K562 (cell line): Measurements from ENCODE around the gene SAMD11. TPM values are rescaled to one million over a fixed set of nuclear protein-coding genes. Genes with fewer than 3 reads are reported as not detected.

ENCODE experiments used
- CBX3 ChIP-seq, 2 experiments: IDR thresholded peaks; 1 replicate in 1 of 2; 2 replicates in 1 of 2; pipeline ENCODE4 v1.6.1; 2012; ENCODE audit warnings: inconsistent platforms in 2 of 2, low read length in 2 of 2, borderline replicate concordance in 1 of 2, control low read depth in 1 of 2
- CHD4 ChIP-seq: fragments of 200-600 bp; sonication (generic); IDR thresholded peaks from 3 replicates; pipeline ENCODE4 v1.6.1; 2012; ENCODE audit warnings: low read depth, mild to moderate bottlenecking, mixed read lengths, low read length, inconsistent platforms; ENCODE audit not compliant: insufficient read depth, insufficient replicate concordance, poor library complexity, severe bottlenecking
- CREB1 ChIP-seq, 2 experiments: sonication (generic) in 1 of 2; formaldehyde crosslinking in 1 of 2; IDR thresholded peaks; 2 replicates each; pipeline versions ENCODE4 v1.6.1 to v1.8.0; 2012 to 2022; ENCODE audit warnings: inconsistent platforms in 1 of 2, mild to moderate bottlenecking in 1 of 2, missing genetic modification reagents in 1 of 2, moderate library complexity in 1 of 2
- CREM ChIP-seq: IDR thresholded peaks from 2 replicates; pipeline ENCODE4 v1.6.1; 2014; ENCODE audit warnings: antibody characterized with exemption, low read depth
- LCOR ChIP-seq: sonication (generic); formaldehyde crosslinking; IDR thresholded peaks from 2 replicates; pipeline ENCODE4 v1.8.0; 2022; ENCODE audit warnings: mild to moderate bottlenecking, missing genetic modification reagents
- MAX ChIP-seq: sonication (generic); formaldehyde crosslinking; IDR thresholded peaks from 2 replicates; pipeline ENCODE4 v1.9.0; 2022; ENCODE audit warnings: mild to moderate bottlenecking, missing genetic modification reagents
- POLR2G ChIP-seq: fragments of 200-400 bp; formaldehyde crosslinking; IDR thresholded peaks from 2 replicates; pipeline ENCODE4 v1.6.1; 2017; ENCODE audit warnings: low read depth, mild to moderate bottlenecking, antibody characterized with exemption, low read length, moderate library complexity
- RBFOX2 ChIP-seq: fragments of 200-400 bp; formaldehyde crosslinking; IDR thresholded peaks from 2 replicates; pipeline ENCODE4 v1.6.1; 2017; ENCODE audit warnings: low read depth, mild to moderate bottlenecking, low read length, moderate library complexity
- SAP30 ChIP-seq: fragments of 200-600 bp; sonication (generic); IDR thresholded peaks from 2 replicates; pipeline ENCODE4 v1.6.1; 2012; ENCODE audit warnings: borderline replicate concordance, low read depth, mild to moderate bottlenecking, moderate library complexity, low read length, control low read depth, inconsistent platforms; ENCODE audit not compliant: insufficient read depth, poor library complexity, severe bottlenecking
- ZNF584 ChIP-seq: fragments of 200-800 bp; sonication (Bioruptor generic); IDR thresholded peaks from 2 replicates; pipeline ENCODE4 v1.6.1; 2016; ENCODE audit warnings: low read depth, mild to moderate bottlenecking, missing genetic modification characterization, missing compliant biosample characterization
- ZNF76 ChIP-seq: fragments of 250-450 bp; sonication (Bioruptor Pico); IDR thresholded peaks from 2 replicates; pipeline ENCODE4 v1.4.0; 2020; ENCODE audit warnings: mild to moderate bottlenecking, moderate library complexity, borderline replicate concordance
- polyA plus RNA-seq, 8 experiments: library from polyadenylated mRNA; depleted of rRNA in 4 of 8; stranded (reverse) in 5 of 8; unstranded in 3 of 8; fragments of >200 nt; fragmentation: Nextera tagmentation in 2 of 8; fragmentation: Illumina TruSeq in 1 of 8; extraction: Ambion mirVana in 2 of 8; extraction: Trizol in 1 of 8; gene quantifications; 2 replicates each; pipeline versions ENCODE4 v1.2.1 to v1.2.3, GENCODE V29; 2011 to 2014; ENCODE audit warnings: inconsistent platforms in 1 of 8, missing spikeins in 1 of 8
- total RNA-seq, 7 experiments: library from RNA; depleted of rRNA in 6 of 7; stranded (reverse); fragments of >200 nt in 6 of 7; fragmentation: Illumina TruSeq in 2 of 7; extraction: Trizol in 2 of 7; gene quantifications; 2 replicates each; pipeline versions ENCODE4 v1.2.1 to v1.2.3, GENCODE V29; 2011 to 2021; ENCODE audit warnings: low replicate concordance in 1 of 7
- TF ChIP-seq, protein P1 (sequence below), 2 experiments: fragments of 450-650 bp; conservative IDR thresholded peaks; 2 replicates each; pipeline ENCODE4 v1.6.1; 2017; ENCODE audit warnings: mild to moderate bottlenecking in 2 of 2, moderate library complexity in 2 of 2
- TF ChIP-seq, protein P2 (sequence below): sonication (generic); formaldehyde crosslinking; IDR thresholded peaks from 2 replicates; pipeline ENCODE4 v1.8.1; 2023; ENCODE audit warnings: mild to moderate bottlenecking, missing genetic modification reagents
- TF ChIP-seq, protein P3 (sequence below): IDR thresholded peaks from 2 replicates; pipeline ENCODE4 v1.6.1; 2014; ENCODE audit warnings: antibody characterized with exemption

SAMD11 gene
- total and polyA plus RNA-seq, 9 of the 15 experiments (the other 6 are each of a cell fraction or from before 2014, with no cell fraction given) = 0.07 to 0.82 (median 0.11) TPM; not detected in 2

- TF ChIP-seq, protein P1, sequence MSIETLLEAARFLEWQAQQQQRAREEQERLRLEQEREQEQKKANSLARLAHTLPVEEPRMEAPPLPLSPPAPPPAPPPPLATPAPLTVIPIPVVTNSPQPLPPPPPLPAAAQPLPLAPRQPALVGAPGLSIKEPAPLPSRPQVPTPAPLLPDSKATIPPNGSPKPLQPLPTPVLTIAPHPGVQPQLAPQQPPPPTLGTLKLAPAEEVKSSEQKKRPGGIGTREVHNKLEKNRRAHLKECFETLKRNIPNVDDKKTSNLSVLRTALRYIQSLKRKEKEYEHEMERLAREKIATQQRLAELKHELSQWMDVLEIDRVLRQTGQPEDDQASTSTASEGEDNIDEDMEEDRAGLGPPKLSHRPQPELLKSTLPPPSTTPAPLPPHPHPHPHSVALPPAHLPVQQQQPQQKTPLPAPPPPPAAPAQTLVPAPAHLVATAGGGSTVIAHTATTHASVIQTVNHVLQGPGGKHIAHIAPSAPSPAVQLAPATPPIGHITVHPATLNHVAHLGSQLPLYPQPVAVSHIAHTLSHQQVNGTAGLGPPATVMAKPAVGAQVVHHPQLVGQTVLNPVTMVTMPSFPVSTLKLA (conservative IDR thresholded peaks at IDR 0.05) = 0 out of 4 replicates have a peak, but pooled peaks of 1 of the 2 experiments have one; percentile 21
- TF ChIP-seq CBX3 (IDR thresholded peaks at IDR 0.05; ENCODE audit: borderline replicate concordance in 1 of 2, low read length in 2 of 2) (no peak), CREM (peak; percentile 40; the same call in 1 of the 2 replicates), LCOR (CRISPR knock-in tag) (no peak), SAP30 (no peak), RBFOX2 (peak; percentile 43; the same call in 1 of the 2 replicates), CREB1 (IDR thresholded peaks at IDR 0.05) (0 out of 2 replicates have a peak, but pooled peaks have one; percentile 21), CREB1 (CRISPR knock-in tag; IDR thresholded peaks at IDR 0.05) (no peak), CHD4 (no peak), POLR2G (peak; percentile 8), ZNF584 (CRISPR knock-in tag) (no peak), ZNF76 (CRISPR knock-in tag) (no peak), MAX (peak; percentile 29; the same call in 1 of the 2 replicates)
- TF ChIP-seq, protein P2, sequence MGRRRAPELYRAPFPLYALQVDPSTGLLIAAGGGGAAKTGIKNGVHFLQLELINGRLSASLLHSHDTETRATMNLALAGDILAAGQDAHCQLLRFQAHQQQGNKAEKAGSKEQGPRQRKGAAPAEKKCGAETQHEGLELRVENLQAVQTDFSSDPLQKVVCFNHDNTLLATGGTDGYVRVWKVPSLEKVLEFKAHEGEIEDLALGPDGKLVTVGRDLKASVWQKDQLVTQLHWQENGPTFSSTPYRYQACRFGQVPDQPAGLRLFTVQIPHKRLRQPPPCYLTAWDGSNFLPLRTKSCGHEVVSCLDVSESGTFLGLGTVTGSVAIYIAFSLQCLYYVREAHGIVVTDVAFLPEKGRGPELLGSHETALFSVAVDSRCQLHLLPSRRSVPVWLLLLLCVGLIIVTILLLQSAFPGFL (CRISPR knock-in tag) = no peak
- TF ChIP-seq, protein P3, sequence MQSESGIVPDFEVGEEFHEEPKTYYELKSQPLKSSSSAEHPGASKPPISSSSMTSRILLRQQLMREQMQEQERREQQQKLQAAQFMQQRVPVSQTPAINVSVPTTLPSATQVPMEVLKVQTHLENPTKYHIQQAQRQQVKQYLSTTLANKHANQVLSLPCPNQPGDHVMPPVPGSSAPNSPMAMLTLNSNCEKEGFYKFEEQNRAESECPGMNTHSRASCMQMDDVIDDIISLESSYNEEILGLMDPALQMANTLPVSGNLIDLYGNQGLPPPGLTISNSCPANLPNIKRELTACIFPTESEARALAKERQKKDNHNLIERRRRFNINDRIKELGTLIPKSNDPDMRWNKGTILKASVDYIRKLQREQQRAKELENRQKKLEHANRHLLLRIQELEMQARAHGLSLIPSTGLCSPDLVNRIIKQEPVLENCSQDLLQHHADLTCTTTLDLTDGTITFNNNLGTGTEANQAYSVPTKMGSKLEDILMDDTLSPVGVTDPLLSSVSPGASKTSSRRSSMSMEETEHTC = no peak
These were observed 20.9 kb downstream of the SAMD11 start (continued) for GRCh38 chr1:944341-945325.
